CD4-positive, alpha-beta T cell treated with Interleukin-6 at 100 ng/mL for 8 hours (primary cell): ENCODE results near the gene CCN6.

Experiments
- DNase-seq: peaks from one replicate; pipeline ENCODE4 v3.0.0-alpha.2; 2020; ENCODE audit warnings: mixed read lengths, low spot score

The CCN6 gene

DNA sequence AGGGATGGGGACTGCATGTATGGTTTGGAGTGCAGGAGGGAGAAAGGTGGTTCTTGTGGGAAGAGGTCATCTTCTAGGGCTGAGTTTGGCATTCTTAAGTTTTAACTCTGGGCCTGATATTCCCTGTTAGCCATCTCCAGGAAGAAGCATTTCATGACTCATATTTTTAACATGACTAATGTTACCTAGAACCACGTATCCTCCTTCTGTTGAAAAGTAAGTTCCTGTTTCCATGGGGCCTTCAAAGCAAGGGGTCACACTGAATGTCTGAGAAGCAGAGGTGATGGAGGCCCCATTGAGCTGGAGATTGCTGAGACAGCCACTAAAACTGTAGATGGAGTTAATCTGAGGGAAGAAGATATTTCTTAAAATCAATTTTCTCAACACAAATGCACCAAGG is 63.6 kb downstream of the CCN6 start:
- no peak for DNase-seq

DNA sequence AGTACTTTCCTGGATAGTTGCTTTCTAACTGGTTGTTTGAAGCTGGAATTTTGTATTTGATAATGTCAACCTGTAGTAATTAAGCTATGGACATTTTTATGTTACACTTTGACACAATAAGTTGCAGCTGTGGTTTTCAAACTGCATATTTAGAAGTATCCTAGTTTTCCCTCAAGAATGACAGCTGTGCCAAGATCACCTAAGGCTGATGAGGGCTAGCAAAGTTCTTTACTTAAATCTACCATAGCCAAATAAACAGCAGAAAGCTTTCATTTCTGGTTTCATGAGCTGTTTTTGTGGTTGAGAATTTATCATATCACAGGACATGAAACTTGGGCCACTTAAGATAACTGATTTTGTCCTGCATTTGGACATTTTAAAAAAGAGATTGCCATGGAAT is 64.1 kb downstream of the CCN6 start:
- no peak for DNase-seq
